HG02759 (cell line): Measurements from ENCODE around the gene CRTC3.

Experiments
- ATAC-seq: cut with Tn5 transposase; IDR thresholded peaks from one replicate; pipeline ENCODE4 v1.9.1; 2021; ENCODE audit warnings: mild to moderate bottlenecking, moderate library complexity; ENCODE audit not compliant: unreplicated experiment

The CRTC3 gene

GRCh38 chr15:90591524-90591923 is 61.8 kb downstream of the CRTC3 start:
- no peak for ATAC-seq

- no peak for ATAC-seq
Measured at GRCh38 chr15:90592131-90592881, 62.6 kb downstream of the CRTC3 start.

GRCh38 chr15:90593499-90594158 is 63.9 kb downstream of the CRTC3 start:
- ATAC-seq: no peak

GRCh38 chr15:90594301-90594738 is 64.6 kb downstream of the CRTC3 start:
- ATAC-seq: peak; percentile 49

- ATAC-seq: no peak
Measured at GRCh38 chr15:90595763-90596155, 66.0 kb downstream of the CRTC3 start.

- no peak for ATAC-seq
Measured at GRCh38 chr15:90596943-90597342, 67.2 kb downstream of the CRTC3 start.

- peak; percentile 36 for ATAC-seq
Measured at GRCh38 chr15:90597577-90597976, 67.9 kb downstream of the CRTC3 start.

GRCh38 chr15:90598031-90598577 is 68.4 kb downstream of the CRTC3 start:
- peak; percentile 43 for ATAC-seq

GRCh38 chr15:90598679-90599078 is 69.0 kb downstream of the CRTC3 start:
- ATAC-seq: no peak

- no peak for ATAC-seq
Measured at GRCh38 chr15:90599116-90599515, 69.4 kb downstream of the CRTC3 start.

GRCh38 chr15:90599644-90600043 is 69.9 kb downstream of the CRTC3 start:
- no peak for ATAC-seq

- no peak for ATAC-seq
Measured at GRCh38 chr15:90600954-90601353, 71.2 kb downstream of the CRTC3 start.

GRCh38 chr15:90603893-90604292 is 74.2 kb downstream of the CRTC3 start:
- no peak for ATAC-seq

GRCh38 chr15:90606641-90607040 is 76.9 kb downstream of the CRTC3 start:
- ATAC-seq: no peak

- ATAC-seq: no peak
Measured at GRCh38 chr15:90607361-90607760, 77.6 kb downstream of the CRTC3 start.

GRCh38 chr15:90609242-90610180 is 79.8 kb downstream of the CRTC3 start:
- ATAC-seq: no peak

GRCh38 chr15:90610190-90610589 is 80.5 kb downstream of the CRTC3 start:
- no peak for ATAC-seq

GRCh38 chr15:90611157-90611556 is 81.4 kb downstream of the CRTC3 start:
- ATAC-seq: no peak

GRCh38 chr15:90617171-90617570 is 87.4 kb downstream of the CRTC3 start:
- no peak for ATAC-seq

- ATAC-seq: no peak
Measured at GRCh38 chr15:90617668-90618097, 88.0 kb downstream of the CRTC3 start.
